DOHH2 (cell line): ENCODE measurements around the gene CAMP.

ENCODE experiments used
- H3F3A ChIP-seq: fragments of 200-600 bp; sonication (generic), shearing (Covaris generic); 2 replicates; pipeline ENCODE4 v1.6.0; 2016; ENCODE audit warnings: antibody characterized with exemption, mild to moderate bottlenecking; ENCODE audit not compliant: control insufficient read depth, insufficient read depth
- H3K27ac ChIP-seq: fragments of 200-600 bp; sonication (generic); 2 replicates; pipeline ENCODE4 v1.5.1; 2014; ENCODE audit warnings: low read depth, mild to moderate bottlenecking, low read length, moderate library complexity
- H3K27me3 ChIP-seq: fragments of 200-600 bp; sonication (generic); 2 replicates; pipeline ENCODE4 v1.6.1; 2014; ENCODE audit warnings: mild to moderate bottlenecking, low read length, mixed read lengths; ENCODE audit not compliant: control insufficient read depth
- H3K36me3 ChIP-seq: fragments of 200-600 bp; sonication (generic); 2 replicates; pipeline ENCODE4 v1.6.1; 2014; ENCODE audit warnings: mild to moderate bottlenecking, low read length, moderate library complexity, mixed read lengths; ENCODE audit not compliant: control insufficient read depth
- H3K4me1 ChIP-seq: fragments of 200-600 bp; sonication (generic); 2 replicates; pipeline ENCODE4 v1.6.1; 2014; ENCODE audit warnings: mild to moderate bottlenecking, low read length, mixed read lengths; ENCODE audit not compliant: control insufficient read depth
- H3K4me2 ChIP-seq: fragments of 200-600 bp; sonication (generic); 2 replicates; pipeline ENCODE4 v1.6.0; 2014; ENCODE audit warnings: mild to moderate bottlenecking, low read length, moderate library complexity
- H3K4me3 ChIP-seq: fragments of 200-600 bp; sonication (generic); 2 replicates; pipeline ENCODE4 v1.5.1; 2014; ENCODE audit warnings: mild to moderate bottlenecking, low read length, mixed read lengths
- H3K79me2 ChIP-seq: fragments of 200-600 bp; sonication (generic); 2 replicates; pipeline ENCODE4 v1.6.1; 2014; ENCODE audit warnings: mild to moderate bottlenecking, low read length, mixed read lengths; ENCODE audit not compliant: control insufficient read depth
- H3K9me2 ChIP-seq: fragments of 200-600 bp; sonication (generic); replicated peaks from 2 replicates; pipeline ENCODE4 v1.6.1; 2014; ENCODE audit warnings: mild to moderate bottlenecking, low read length, mixed read lengths; ENCODE audit not compliant: control insufficient read depth
- H3K9me3 ChIP-seq: fragments of 200-600 bp; sonication (generic); 2 replicates; pipeline ENCODE4 v1.6.1; 2014; ENCODE audit warnings: antibody characterized with exemption, low read length, mixed read lengths; ENCODE audit not compliant: control insufficient read depth, insufficient read depth
- H4K20me1 ChIP-seq: fragments of 200-600 bp; sonication (generic); 2 replicates; pipeline ENCODE4 v1.6.0; 2014; ENCODE audit warnings: low read depth, mild to moderate bottlenecking, antibody characterized with exemption, low read length, moderate library complexity; ENCODE audit not compliant: control insufficient read depth, insufficient read depth
- EZH2phosphoT487 ChIP-seq: fragments of 200-600 bp; sonication (generic); IDR thresholded peaks from 2 replicates; pipeline ENCODE4 v1.6.1; 2017; ENCODE audit warnings: borderline replicate concordance, mild to moderate bottlenecking, antibody characterized with exemption, low read length, moderate library complexity, mixed read lengths
- TF ChIP-seq, protein P1 (sequence below): fragments of 200-600 bp; sonication (generic); IDR thresholded peaks from one replicate; pipeline ENCODE4 v1.5.1; 2014; ENCODE audit warnings: antibody characterized with exemption, mild to moderate bottlenecking, low read depth, low read length; ENCODE audit not compliant: poor library complexity, severe bottlenecking

The CAMP gene

DNA sequence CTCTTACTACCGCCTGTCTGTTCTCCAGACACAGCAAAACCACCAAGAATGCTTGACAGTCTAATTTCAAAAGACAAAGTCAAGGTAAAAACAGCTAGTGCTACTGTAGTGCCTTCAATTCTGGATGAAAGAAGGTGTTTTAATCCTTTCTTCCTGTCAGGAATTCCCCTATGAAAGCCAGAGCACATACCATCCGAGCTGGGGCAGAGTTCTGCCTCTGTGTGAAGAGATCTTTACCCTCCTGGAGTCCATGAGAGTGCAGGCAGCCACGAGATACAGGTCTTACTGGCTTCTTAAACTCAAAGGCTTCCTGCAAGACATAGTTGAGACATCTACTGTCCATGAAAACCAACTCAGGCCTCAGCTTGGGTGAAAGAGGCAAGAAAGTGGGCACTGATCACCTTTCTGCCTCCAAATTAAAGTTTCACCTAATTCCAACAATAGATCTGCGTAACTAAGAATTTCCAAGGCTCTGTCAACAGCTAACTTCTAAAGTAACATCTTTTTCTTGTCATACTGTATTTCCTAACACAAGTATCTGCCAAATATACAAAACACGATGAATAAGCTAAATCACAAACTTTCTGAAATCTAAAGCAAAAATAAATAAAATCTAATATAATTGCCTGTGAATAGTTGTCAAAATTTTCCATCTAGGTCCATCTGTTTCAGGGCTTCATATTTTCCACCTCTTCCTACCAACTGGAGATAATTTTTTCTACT is 42.6 kb upstream of the CAMP start:
- H3K9me3 ChIP-seq = no peaks in the 10 kb centered on the region
- peaks cover 98% of the 10 kb centered on the region for H3K36me3 ChIP-seq
- H3F3A ChIP-seq = peaks cover 10% of the 10 kb centered on the region; the same call in 1 of the 2 replicates
- H3K4me2 ChIP-seq = no peak overlapping the region
- H4K20me1 ChIP-seq = no peaks in the 10 kb centered on the region
- H3K79me2 ChIP-seq = peaks cover 93% of the 10 kb centered on the region
- H3K4me3 ChIP-seq = no peak overlapping the region
- H3K9me2 ChIP-seq = no peaks in the 10 kb centered on the region
- no peak overlapping the region for H3K27ac ChIP-seq
- peaks cover 10% of the 10 kb centered on the region for H3K4me1 ChIP-seq
- no peak for TF ChIP-seq EZH2phosphoT487
- TF ChIP-seq, protein P1, sequence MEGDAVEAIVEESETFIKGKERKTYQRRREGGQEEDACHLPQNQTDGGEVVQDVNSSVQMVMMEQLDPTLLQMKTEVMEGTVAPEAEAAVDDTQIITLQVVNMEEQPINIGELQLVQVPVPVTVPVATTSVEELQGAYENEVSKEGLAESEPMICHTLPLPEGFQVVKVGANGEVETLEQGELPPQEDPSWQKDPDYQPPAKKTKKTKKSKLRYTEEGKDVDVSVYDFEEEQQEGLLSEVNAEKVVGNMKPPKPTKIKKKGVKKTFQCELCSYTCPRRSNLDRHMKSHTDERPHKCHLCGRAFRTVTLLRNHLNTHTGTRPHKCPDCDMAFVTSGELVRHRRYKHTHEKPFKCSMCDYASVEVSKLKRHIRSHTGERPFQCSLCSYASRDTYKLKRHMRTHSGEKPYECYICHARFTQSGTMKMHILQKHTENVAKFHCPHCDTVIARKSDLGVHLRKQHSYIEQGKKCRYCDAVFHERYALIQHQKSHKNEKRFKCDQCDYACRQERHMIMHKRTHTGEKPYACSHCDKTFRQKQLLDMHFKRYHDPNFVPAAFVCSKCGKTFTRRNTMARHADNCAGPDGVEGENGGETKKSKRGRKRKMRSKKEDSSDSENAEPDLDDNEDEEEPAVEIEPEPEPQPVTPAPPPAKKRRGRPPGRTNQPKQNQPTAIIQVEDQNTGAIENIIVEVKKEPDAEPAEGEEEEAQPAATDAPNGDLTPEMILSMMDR = no peak
- H3K27me3 ChIP-seq = no peaks in the 10 kb centered on the region

DNA sequence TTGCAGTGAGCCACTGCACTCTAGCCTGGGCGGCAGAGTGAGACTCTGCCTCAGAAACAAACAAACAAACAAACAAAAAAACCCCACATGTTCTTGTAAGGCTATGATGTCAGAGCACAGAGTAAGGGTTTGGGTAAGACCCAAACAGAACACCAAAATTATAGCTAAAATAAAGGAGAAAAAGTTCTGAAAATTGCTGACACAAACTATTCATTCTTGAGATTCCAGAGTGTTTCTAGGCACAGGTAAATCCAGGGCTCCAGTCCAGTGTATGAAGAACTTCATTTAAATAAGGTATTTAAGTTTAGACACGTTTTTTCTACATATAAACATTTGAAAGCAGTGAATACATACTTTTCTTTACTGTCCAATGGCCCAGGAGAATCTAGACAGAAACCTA is 39.0 kb upstream of the CAMP start:
- Histone ChIP-seq H3K27me3 (no peaks in the 10 kb centered on the region), H3K4me1 (peaks cover 28% of the 10 kb centered on the region), H4K20me1 (no peaks in the 10 kb centered on the region), H3K79me2 (peaks cover 91% of the 10 kb centered on the region), H3K4me2 (no peak overlapping the region), H3K4me3 (no peak overlapping the region), H3K27ac (no peak overlapping the region), H3K36me3 (peaks cover 87% of the 10 kb centered on the region), H3F3A (peaks cover 4% of the 10 kb centered on the region; the same call in 1 of the 2 replicates), H3K9me3 (no peaks in the 10 kb centered on the region), H3K9me2 (no peaks in the 10 kb centered on the region)
- TF ChIP-seq, protein P1 = no peak
- TF ChIP-seq EZH2phosphoT487 = no peak

DNA sequence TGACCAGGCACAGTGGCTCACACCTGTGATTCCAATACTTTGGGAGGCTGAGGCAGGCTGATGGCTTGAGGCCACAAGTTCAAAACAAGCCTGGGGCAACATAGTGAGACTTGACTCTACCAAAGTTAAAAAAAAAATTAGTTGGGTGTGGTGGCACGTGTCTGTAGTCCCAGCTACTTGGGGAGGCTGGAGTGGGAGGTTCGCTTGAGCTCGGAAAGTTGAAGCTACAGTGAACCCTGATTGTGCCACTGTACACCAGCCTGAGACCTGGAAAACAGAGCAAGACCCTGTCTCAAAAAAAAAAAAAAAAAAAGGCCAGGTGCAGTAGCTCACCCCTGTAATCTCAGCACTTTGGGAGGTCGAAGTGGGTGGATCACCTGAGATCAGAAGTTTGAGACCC is 38.2 kb upstream of the CAMP start:
- no peak overlapping the region for H3K4me3 ChIP-seq
- no peaks in the 10 kb centered on the region for H3K9me2 ChIP-seq
- no peaks in the 10 kb centered on the region for H3K27me3 ChIP-seq
- no peak overlapping the region for H3K27ac ChIP-seq
- peak overlapping the region; percentile 62; the same call in 1 of the 2 replicates for H3K4me2 ChIP-seq
- H3K9me3 ChIP-seq = no peaks in the 10 kb centered on the region
- no peak for TF ChIP-seq EZH2phosphoT487
- TF ChIP-seq, protein P1 = no peak
- peaks cover 84% of the 10 kb centered on the region for H3K79me2 ChIP-seq
- H3F3A ChIP-seq = peaks cover 4% of the 10 kb centered on the region; the same call in 1 of the 2 replicates
- H3K36me3 ChIP-seq = peaks cover 80% of the 10 kb centered on the region
- H4K20me1 ChIP-seq = no peaks in the 10 kb centered on the region
- peaks cover 28% of the 10 kb centered on the region for H3K4me1 ChIP-seq
